A549 (cell line): ENCODE data around the gene ATP5ME. TPM values are rescaled to one million over a fixed set of nuclear protein-coding genes. Genes with fewer than 3 reads are reported as not detected.

Experiments used
- ATAC-seq, 2 experiments: fragments of 200-7000 bp in 1 of 2; fragments of >200 bp in 1 of 2; cut with Nextera tagmentation in 1 of 2; cut with Tn5 transposase in 1 of 2; 3 replicates each; pipeline versions ENCODE4 v1.8.0 to v1.9.1; 2018 to 2020; ENCODE audit warnings: mild to moderate bottlenecking in 1 of 2, moderate library complexity in 1 of 2
- CTCF ChIA-PET: fragments of 300-600 bp; sonication (Branson Sonifier 250); formaldehyde crosslinking; extraction: SDS; loops from one replicate; lab custom pipeline; 2021; ENCODE audit warnings: antibody characterized with exemption, inconsistent platforms; lab: Yijun Ruan, JAX
- POLR2A ChIA-PET: fragments of 350-600 bp; formaldehyde crosslinking; extraction: SDS; loops from one replicate; lab custom pipeline; 2021; ENCODE audit warnings: antibody characterized with exemption, inconsistent platforms; lab: Yijun Ruan, JAX
- DNase-seq, 2 experiments: peaks; one replicate each; pipeline versions ENCODE4 v3.0.0 to v3.0.0-alpha.2; 2011 to 2016; ENCODE audit warnings: low read depth in 1 of 2, low spot score in 1 of 2
- FAIRE-seq: peaks from 2 replicates; lab custom pipeline; 2011; peaks lifted over from hg19 to GRCh38; lab: Jason Lieb, UNC
- H3K27ac ChIP-seq, 2 experiments: fragments of >200 bp; sonication (Bioruptor Twin); formaldehyde crosslinking; 3 replicates each; pipeline ENCODE4 v1.5.1; 2016 to 2017
- H3K4me1 ChIP-seq: fragments of >200 bp; sonication (Bioruptor Twin); formaldehyde crosslinking; 3 replicates; pipeline ENCODE4 v1.6.1; 2016
- H3K4me2 ChIP-seq: fragments of >200 bp; sonication (Bioruptor Twin); formaldehyde crosslinking; 3 replicates; pipeline ENCODE4 v1.6.1; 2016
- H3K4me3 ChIP-seq: fragments of >200 bp; sonication (Bioruptor Twin); formaldehyde crosslinking; 3 replicates; pipeline ENCODE4 v1.5.1; 2016
- H3K9me3 ChIP-seq: fragments of >200 bp; sonication (Bioruptor Twin); formaldehyde crosslinking; 3 replicates; pipeline ENCODE4 v1.6.1; 2016
- ATOH8 ChIP-seq: fragments of 250-450 bp; sonication (Bioruptor Pico); IDR thresholded peaks from 2 replicates; pipeline ENCODE4 v1.5.0; 2020; ENCODE audit warnings: low read depth, mild to moderate bottlenecking, moderate library complexity
- CBX2 ChIP-seq: fragments of 200-600 bp; sonication (generic); IDR thresholded peaks from 2 replicates; pipeline ENCODE4 v1.6.1; 2016; ENCODE audit warnings: low read depth, mild to moderate bottlenecking, borderline replicate concordance
- CEBPB ChIP-seq, 2 experiments: fragments of >200 bp in 1 of 2; sonication (Bioruptor Twin) in 1 of 2; formaldehyde crosslinking in 1 of 2; IDR thresholded peaks; 2 replicates each; pipeline ENCODE4 v1.6.1; 2012 to 2016
- E2F6 ChIP-seq: IDR thresholded peaks from 2 replicates; pipeline ENCODE4 v1.6.1; 2012; ENCODE audit warnings: low read depth, borderline replicate concordance
- ELK1 ChIP-seq: fragments of 150-350 bp; IDR thresholded peaks from 2 replicates; pipeline ENCODE4 v1.6.1; 2014; ENCODE audit warnings: low read depth, mild to moderate bottlenecking, low read length
- ESRRA ChIP-seq: fragments of 150-350 bp; IDR thresholded peaks from 2 replicates; pipeline ENCODE4 v1.6.1; 2014; ENCODE audit warnings: mild to moderate bottlenecking, low read length, borderline replicate concordance
- FOSL2 ChIP-seq, 2 experiments: fragments of 450-650 bp in 1 of 2; fragments of >200 bp in 1 of 2; sonication (Bioruptor Twin) in 1 of 2; formaldehyde crosslinking; IDR thresholded peaks; 2 replicates each; pipeline versions ENCODE4 v1.5.0 to v1.6.1; 2016 to 2020; ENCODE audit warnings: mild to moderate bottlenecking in 1 of 2, moderate library complexity in 1 of 2
- HOXB13 ChIP-seq: fragments of 250-450 bp; sonication (Bioruptor Pico); IDR thresholded peaks from 2 replicates; pipeline ENCODE4 v1.5.0; 2020; ENCODE audit warnings: low read depth, mild to moderate bottlenecking, moderate library complexity
- JUN ChIP-seq, 2 experiments: fragments of >200 bp; sonication (Bioruptor Twin); formaldehyde crosslinking; IDR thresholded peaks; 2 replicates in 1 of 2; 3 replicates in 1 of 2; pipeline ENCODE4 v1.6.1; 2016 to 2017
- JUNB ChIP-seq: fragments of >200 bp; sonication (Bioruptor Twin); formaldehyde crosslinking; IDR thresholded peaks from 2 replicates; pipeline ENCODE4 v1.6.1; 2016
- MAZ ChIP-seq: fragments of 150-350 bp; IDR thresholded peaks from 2 replicates; pipeline ENCODE4 v1.6.1; 2014; ENCODE audit warnings: antibody characterized with exemption, low read depth, low read length, borderline replicate concordance
- MYC ChIP-seq: IDR thresholded peaks from 2 replicates; pipeline ENCODE4 v1.6.1; 2012; ENCODE audit warnings: mild to moderate bottlenecking, inconsistent platforms, low read length, improper control_type of control experiment, borderline replicate concordance
- POLR2A ChIP-seq: IDR thresholded peaks from 2 replicates; pipeline ENCODE4 v1.6.1; 2012; ENCODE audit warnings: mild to moderate bottlenecking, low read length
- POLR2AphosphoS2 ChIP-seq: conservative IDR thresholded peaks from 2 replicates; pipeline ENCODE4 v1.6.1; 2012; ENCODE audit warnings: low read length, improper control_type of control experiment, inconsistent platforms
- RAD21 ChIP-seq, 2 experiments: fragments of >200 bp in 1 of 2; sonication (Bioruptor Twin) in 1 of 2; formaldehyde crosslinking in 1 of 2; IDR thresholded peaks in 1 of 2; conservative IDR thresholded peaks in 1 of 2; 2 replicates in 1 of 2; 3 replicates in 1 of 2; pipeline ENCODE4 v1.6.1; 2012 to 2018; ENCODE audit warnings: inconsistent platforms in 1 of 2
- RCOR1 ChIP-seq: fragments of 150-350 bp; IDR thresholded peaks from 2 replicates; pipeline ENCODE4 v1.6.1; 2014; ENCODE audit warnings: antibody characterized with exemption, low read length, low read depth
- REST ChIP-seq: fragments of 200-600 bp; sonication (generic); IDR thresholded peaks from 2 replicates; pipeline ENCODE4 v1.6.1; 2016; ENCODE audit warnings: antibody characterized with exemption, mild to moderate bottlenecking, moderate library complexity
- RFX5 ChIP-seq: fragments of 450-650 bp; IDR thresholded peaks from 2 replicates; pipeline ENCODE4 v1.7.1; 2014; ENCODE audit warnings: antibody characterized with exemption, mild to moderate bottlenecking, moderate library complexity
- TP53 ChIP-seq: fragments of 250-450 bp; sonication (Bioruptor Pico); IDR thresholded peaks from 2 replicates; pipeline ENCODE4 v1.5.0; 2021; ENCODE audit warnings: mild to moderate bottlenecking, moderate library complexity
- ZC3H11A ChIP-seq: fragments of 450-650 bp; IDR thresholded peaks from 2 replicates; pipeline ENCODE4 v1.6.1; 2014; ENCODE audit warnings: antibody characterized with exemption, mild to moderate bottlenecking
- WGBS: methylation state at CpG from one replicate; pipeline ENCODE4 v1.1.6; 2017; ENCODE audit errors: missing lambda C conversion rate; 5-methylcytosine and 5-hydroxymethylcytosine counted together
- polyA plus RNA-seq, 4 experiments: library from polyadenylated mRNA; depleted of rRNA in 3 of 4; stranded (reverse); fragments of >200 nt; fragmentation: RNase III in 1 of 4; extraction: RNeasy Plus Mini Kit Qiagen cat#74134 plus additional on column Dnase treatment in 1 of 4; gene quantifications; 2 replicates in 3 of 4; 3 replicates in 1 of 4; pipeline ENCODE4 v1.2.3, GENCODE V29; 2011 to 2017

The ATP5ME gene
- polyA plus RNA-seq, 2 of the 4 experiments (the other 2 are of a cell fraction) = 198 to 659 TPM

GRCh38 chr4:687971-688853 lies 14.1 kb upstream of the ATP5ME start:
- Histone ChIP-seq H3K4me1 (peaks cover 23% of the 10 kb centered on the region), H3K9me3 (no peaks in the 10 kb centered on the region), H3K27ac (peak overlapping the region; percentile 76 to 98), H3K4me3 (no peak overlapping the region), H3K4me2 (peak overlapping the region; percentile 74)
- FAIRE-seq (no peak), ATAC-seq (no peak), DNase-seq (no peak)
- ChIA-PET POLR2A (interaction anchor here (1.3 kb wide), 1 partner anchor 14 kb away, joined by 10 read pairs; the partner anchor contains the start of genes ATP5ME and MYL5), CTCF (interaction anchor here (1.2 kb wide), 1 partner anchor 54 kb away, joined by 5 read pairs; no protein-coding TSS in a partner anchor)
- WGBS = 91% methylated on average over 10 of the region's 26 CpGs
- 0 out of 2 replicates have a peak, but pooled peaks have one; percentile 9 for TF ChIP-seq E2F6
- no peak for TF ChIP-seq MAZ
- no peak for TF ChIP-seq JUNB
- no peak for TF ChIP-seq HOXB13 (CRISPR knock-in tag)
- no peak for TF ChIP-seq ATOH8

GRCh38 chr4:687048-687970 lies 13.2 kb upstream of the ATP5ME start:
- peak; percentile 83 to 90 for ATAC-seq
- Histone ChIP-seq H3K4me2 (peak overlapping the region; percentile 74), H3K4me1 (peaks cover 23% of the 10 kb centered on the region), H3K27ac (peak overlapping the region; percentile 76 to 98), H3K4me3 (peak overlapping the region; percentile 20; the same call in 2 of the 3 replicates), H3K9me3 (no peaks in the 10 kb centered on the region)
- 4% methylated on average over 11 of the region's 38 CpGs for WGBS
- CTCF ChIA-PET = interaction anchor here (1.2 kb wide), 1 partner anchor 55 kb away, joined by 5 read pairs; no protein-coding TSS in a partner anchor
- peak; percentile 87 to 91 for DNase-seq
- POLR2A ChIA-PET = interaction anchor here (1.0 to 1.3 kb wide), 2 partner anchors 8 to 13 kb away, joined by 4 to 10 read pairs; partner anchors contain the start of genes ATP5ME and MYL5
- TF ChIP-seq CEBPB (IDR thresholded peaks at IDR 0.05) = peak; percentile 7 to 44; a peak in 2 of 4 replicates
- peak in 1 of 2 experiments; percentile 46; a peak in 2 of 5 replicates for TF ChIP-seq JUN (IDR thresholded peaks at IDR 0.05)
- TF ChIP-seq POLR2AphosphoS2 = no peak
- TF ChIP-seq ELK1 = no peak
- TF ChIP-seq FOSL2 (IDR thresholded peaks at IDR 0.05) = 0 out of 2 replicates have a peak, but pooled peaks have one; percentile 5
- peak; percentile 68 for TF ChIP-seq FOSL2 (CRISPR knock-in tag; IDR thresholded peaks at IDR 0.05)
- TF ChIP-seq REST = no peak
- TF ChIP-seq TP53 (CRISPR knock-in tag) = no peak
- peak; percentile 52 for TF ChIP-seq POLR2A
- no peak for TF ChIP-seq ZC3H11A
- TF ChIP-seq RCOR1 = no peak
- no peak for TF ChIP-seq RAD21 (conservative IDR thresholded peaks at IDR 0.05 in 1 of 2, IDR thresholded peaks at IDR 0.05 in 1 of 2)
- peak; percentile 75 for TF ChIP-seq ESRRA
- TF ChIP-seq MYC = no peak
- 0 out of 2 replicates have a peak, but pooled peaks have one; percentile 15 for TF ChIP-seq E2F6
- no peak for TF ChIP-seq JUNB
- no peak for TF ChIP-seq CBX2
- TF ChIP-seq RFX5 = no peak
- no peak for FAIRE-seq
